Upper lobe of left lung (tissue), 4 donors: ENCODE results near the gene LDLRAD2.

Experiments used
- CTCF ChIP-seq, 6 experiments: fragments of 450-650 bp in 4 of 6; fragments of 200-600 bp in 2 of 6; sonication (generic) in 2 of 6; IDR thresholded peaks; one replicate each; pipeline ENCODE4 v1.5.1; 2016 to 2019; ENCODE audit warnings: antibody characterized with exemption in 6 of 6
- EP300 ChIP-seq, 4 donors: sonication (generic); formaldehyde crosslinking; IDR thresholded peaks; one replicate each; pipeline ENCODE4 v1.5.1; 2017; ENCODE audit warnings: antibody characterized with exemption in 4 of 4, control low read depth in 2 of 4
- POLR2A ChIP-seq, 4 donors: fragments of 450-650 bp; IDR thresholded peaks; one replicate each; pipeline ENCODE4 v1.5.1; 2016 to 2017; ENCODE audit warnings: antibody characterized with exemption in 4 of 4, mild to moderate bottlenecking in 2 of 4
- POLR2AphosphoS5 ChIP-seq, 2 donors: sonication (generic); formaldehyde crosslinking; IDR thresholded peaks; one replicate each; pipeline ENCODE4 v1.5.1; 2017; ENCODE audit warnings: antibody characterized with exemption in 2 of 2

GRCh38 chr1:21873761-21874160 lies 61.7 kb downstream of the LDLRAD2 start:
- TF ChIP-seq POLR2AphosphoS5 (IDR thresholded peaks at IDR 0.05) (no peak), CTCF (IDR thresholded peaks at IDR 0.05) (no peak), EP300 (IDR thresholded peaks at IDR 0.05) (no peak), POLR2A (IDR thresholded peaks at IDR 0.05) (no peak)
